Spleen (tissue), 11 donors: ENCODE results near the gene CACNA1D. TPM values are rescaled to one million over a fixed set of nuclear protein-coding genes. Genes with fewer than 3 reads are reported as not detected.

Experiments used
- DNase-seq: peaks from one replicate; pipeline ENCODE4 v3.0.0-alpha.2; 2020
- H3K27ac ChIP-seq, 8 donors: fragments of 200-600 bp; sonication (generic) in 7 of 8; 1 replicate in 4 of 8; 2 replicates in 4 of 8; pipeline versions ENCODE4 v1.5.0 to v1.8.0; 2016 to 2021; ENCODE audit warnings: inconsistent platforms in 4 of 8, mild to moderate bottlenecking in 4 of 8, moderate library complexity in 1 of 8
- H3K27me3 ChIP-seq, 7 donors: fragments of 200-600 bp; sonication (generic) in 6 of 7; replicated peaks in 1 of 7; 1 replicate in 4 of 7; 2 replicates in 3 of 7; pipeline versions ENCODE4 v1.5.0 to v1.8.0; 2016 to 2021; ENCODE audit warnings: inconsistent platforms in 3 of 7, mild to moderate bottlenecking in 1 of 7
- H3K36me3 ChIP-seq, 6 donors: fragments of 200-600 bp; sonication (generic) in 5 of 6; 1 replicate in 4 of 6; 2 replicates in 2 of 6; pipeline versions ENCODE4 v1.5.0 to v1.8.0; 2016 to 2021; ENCODE audit warnings: inconsistent platforms in 2 of 6
- H3K4me1 ChIP-seq, 6 donors: fragments of 200-600 bp; sonication (generic) in 5 of 6; 1 replicate in 3 of 6; 2 replicates in 3 of 6; pipeline versions ENCODE4 v1.5.0 to v1.8.0; 2016 to 2021; ENCODE audit warnings: inconsistent platforms in 3 of 6
- H3K4me3 ChIP-seq, 8 donors: fragments of 200-600 bp; sonication (generic) in 7 of 8; 1 replicate in 4 of 8; 2 replicates in 4 of 8; pipeline versions ENCODE4 v1.5.0 to v1.8.0; 2016 to 2021; ENCODE audit warnings: inconsistent platforms in 4 of 8, mild to moderate bottlenecking in 4 of 8, moderate library complexity in 2 of 8
- H3K9me3 ChIP-seq, 8 donors: fragments of 200-600 bp; sonication (generic) in 7 of 8; 1 replicate in 4 of 8; 2 replicates in 4 of 8; pipeline versions ENCODE4 v1.5.0 to v1.8.0; 2016 to 2021; ENCODE audit warnings: inconsistent platforms in 4 of 8
- CTCF ChIP-seq, 11 experiments: fragments of 200-600 bp in 7 of 11; fragments of 450-650 bp in 4 of 11; sonication (generic) in 4 of 11; IDR thresholded peaks in 8 of 11; conservative IDR thresholded peaks in 3 of 11; 1 replicate in 7 of 11; 2 replicates in 4 of 11; pipeline versions ENCODE4 v1.4.0 to v1.8.0; 2016 to 2021; ENCODE audit warnings: antibody characterized with exemption in 11 of 11, inconsistent platforms in 4 of 11, mild to moderate bottlenecking in 1 of 11
- POLR2A ChIP-seq, 3 donors: fragments of 450-650 bp; IDR thresholded peaks; one replicate each; pipeline ENCODE4 v1.5.1; 2017; ENCODE audit warnings: antibody characterized with exemption in 3 of 3, mild to moderate bottlenecking in 1 of 3
- POLR2AphosphoS5 ChIP-seq, 3 donors: sonication (generic); formaldehyde crosslinking; IDR thresholded peaks; one replicate each; pipeline ENCODE4 v1.5.1; 2017; ENCODE audit warnings: antibody characterized with exemption in 3 of 3
- WGBS, 5 donors: extraction: QIAGEN DNeasy Blood & Tissue Kit in 3 of 5; methylation state at CpG; one replicate each; pipeline versions ENCODE4 v1.1.5 to v1.1.7; 2013 to 2018; 5-methylcytosine and 5-hydroxymethylcytosine counted together
- intact Hi-C: fragments of 100-400 bp; cut with DNase I; formaldehyde crosslinking; loops from one replicate; pipeline ENCODE4 v1.15.0; 2023; ENCODE audit warnings: low total_unique reads
- polyA plus RNA-seq, 3 donors: library from polyadenylated mRNA; stranded (reverse); fragments of 200-250 nt; gene quantifications; one replicate each; pipeline ENCODE4 v1.2.1, GENCODE V29; 2013
- total RNA-seq, 7 donors: library from RNA; depleted of rRNA in 3 of 7; stranded (reverse); fragments of >200 nt in 3 of 7; fragmentation: NEBNext Ultra II Directional in 4 of 7; extraction: Animal tissue kit (Norgen Biotek cat#: 25700) in 4 of 7; gene quantifications; one replicate each; pipeline versions ENCODE4 v1.1.0 to v1.2.1, GENCODE V29; 2016 to 2021
- donor health status: healthy with polysubstance abuse.
- donor health status: DM: no; HTN: no; CAD: no; lungs with moderate emphysema.
- donor health status: DM: no; HTN: no; CAD: no.
- donor health status: Bipolar disorder and iron deficiency.
- donor health status: healthy.
- donor health status: DM: no; HTN: no; CAD: no.
- donor health status: DM: yes; HTN: yes; CAD: no.

CACNA1D gene
- total and polyA plus RNA-seq, 10 donors, result 0.55 to 89.3 (median 19.1) TPM

GRCh38 chr3:53845881-53846133 lies 351.4 kb downstream of the CACNA1D start:
- peak overlapping the region in 2 of 8 donors; percentile 0 to 36 for H3K27ac ChIP-seq
- DNase-seq, result no peak
- H3K9me3 ChIP-seq, result no peaks in the 10 kb centered on the region
- intact Hi-C loops, result no loop called here
- H3K36me3 ChIP-seq, result no peaks in the 10 kb centered on the region
- WGBS, 5 donors, result 0 to 2% (median 1%) methylated on average over 9 to 34 of the region's 34 CpGs
- peaks cover 0 to 27% (median 17%) of the 10 kb centered on the region in 6 donors for H3K4me1 ChIP-seq
- H3K27me3 ChIP-seq, result peaks cover 0 to 69% (median 34%) of the 10 kb centered on the region in 7 donors
- TF ChIP-seq CTCF (IDR thresholded peaks at IDR 0.05 in 8 of 11, conservative IDR thresholded peaks at IDR 0.05 in 3 of 11), result peak in 1 of 11 experiments; percentile 1
- TF ChIP-seq POLR2AphosphoS5 (IDR thresholded peaks at IDR 0.05), result no peak
- H3K4me3 ChIP-seq, result peak overlapping the region; percentile 37 to 71 (median 63)

- Histone ChIP-seq H3K4me3 (peak within 1 kb of the TSS; percentile 37 to 71 (median 63)), H3K27me3 (peaks cover 0 to 69% (median 34%) of the 10 kb centered on the region in 7 donors), H3K36me3 (no peaks in the 10 kb centered on the region), H3K27ac (peak within 1 kb of the TSS in 2 of 8 donors; percentile 0 to 36), H3K9me3 (no peaks in the 10 kb centered on the region), H3K4me1 (peaks cover 0 to 27% (median 17%) of the 10 kb centered on the region in 6 donors)
- TF ChIP-seq POLR2A (IDR thresholded peaks at IDR 0.05), result no peak
- peak in 2 of 3 donors; percentile 31 to 38 for TF ChIP-seq POLR2AphosphoS5 (IDR thresholded peaks at IDR 0.05)
- DNase-seq, result peak; percentile 81
- 3 to 9% (median 4%) methylated on average over 32 to 91 of the region's 91 CpGs for WGBS, 5 donors
- intact Hi-C loops, result no loop called here
Measured at GRCh38 chr3:53846134-53846850, 351.9 kb downstream of the CACNA1D start, which contains the start of the genes CHDH and IL17RB. Gene CHDH (minus strand): TSS chr3:53846419. CDS start chr3:53824008, 22,411 bp downstream. Gene IL17RB (plus strand): TSS chr3:53846568. CDS start chr3:53846589, 21 bp downstream.

- no peaks in the 10 kb centered on the region for H3K36me3 ChIP-seq
- DNase-seq, result no peak
- peak overlapping the region in 6 of 8 donors; percentile 60 to 71 (median 65) for H3K4me3 ChIP-seq
- intact Hi-C loops, result no loop called here
- no peaks in the 10 kb centered on the region for H3K9me3 ChIP-seq
- no peak for TF ChIP-seq POLR2AphosphoS5 (IDR thresholded peaks at IDR 0.05)
- TF ChIP-seq CTCF (IDR thresholded peaks at IDR 0.05 in 8 of 11, conservative IDR thresholded peaks at IDR 0.05 in 3 of 11), result no peak
- no peak for TF ChIP-seq POLR2A (IDR thresholded peaks at IDR 0.05)
- H3K4me1 ChIP-seq, result peaks cover 0 to 27% (median 17%) of the 10 kb centered on the region in 6 donors
- 60 to 74% (median 64%) methylated on average over 10 of the region's 10 CpGs for WGBS, 5 donors
- no peak overlapping the region for H3K27ac ChIP-seq
- H3K27me3 ChIP-seq, result peaks cover 0 to 69% (median 34%) of the 10 kb centered on the region in 7 donors
Measured at GRCh38 chr3:53846851-53847155, 352.4 kb downstream of the CACNA1D start.

- no peaks in the 10 kb centered on the region for H3K36me3 ChIP-seq
- no peaks in the 10 kb centered on the region for H3K9me3 ChIP-seq
- peaks cover 0 to 52% (median 32%) of the 10 kb centered on the region in 7 donors for H3K27me3 ChIP-seq
- no peak for TF ChIP-seq CTCF (IDR thresholded peaks at IDR 0.05 in 8 of 11, conservative IDR thresholded peaks at IDR 0.05 in 3 of 11)
- no peak for TF ChIP-seq POLR2AphosphoS5 (IDR thresholded peaks at IDR 0.05)
- no peak for TF ChIP-seq POLR2A (IDR thresholded peaks at IDR 0.05)
- WGBS, 5 donors, result 92 to 97% (median 95%) methylated on average over 7 of the region's 7 CpGs
- H3K4me1 ChIP-seq, result peaks cover 0 to 22% (median 17%) of the 10 kb centered on the region in 6 donors
- no peak overlapping the region for H3K27ac ChIP-seq
- intact Hi-C loops, result no loop called here
- no peak for DNase-seq
- H3K4me3 ChIP-seq, result no peak overlapping the region
Measured at GRCh38 chr3:53849916-53850315, 355.5 kb downstream of the CACNA1D start.
